GM18519 (cell line): ENCODE results near the gene MYO16.

ENCODE experiments used
- ATAC-seq: cut with Tn5 transposase; IDR thresholded peaks from one replicate; pipeline ENCODE4 v1.9.1; 2021; ENCODE audit warnings: mild to moderate bottlenecking, moderate library complexity; ENCODE audit not compliant: unreplicated experiment, low FRiP score

MYO16 gene

DNA sequence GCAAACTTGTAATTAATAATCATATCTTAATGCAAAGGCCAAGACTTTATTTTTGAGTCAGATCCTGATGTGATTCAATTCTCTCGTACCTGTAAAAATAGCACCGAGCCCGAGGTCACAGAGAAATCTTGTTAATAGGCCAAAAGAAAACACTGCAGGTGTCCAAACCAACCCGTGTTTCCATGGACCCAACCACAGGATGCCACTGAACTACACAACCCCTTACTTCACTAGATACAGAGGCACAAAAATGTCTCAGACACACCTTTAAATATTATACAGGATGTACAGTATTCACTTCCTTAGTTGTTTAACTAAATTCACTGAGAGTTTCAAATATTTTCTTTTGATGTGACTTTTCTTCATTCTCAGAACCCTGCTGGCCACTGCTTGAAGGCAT is 530.9 kb downstream of the MYO16 start:
- no peak for ATAC-seq

GRCh38 chr13:109160887-109161669 is 531.7 kb downstream of the MYO16 start:
- ATAC-seq, result peak; percentile 24

- ATAC-seq, result peak; percentile 84
Observed at GRCh38 chr13:109162248-109163036, 533.0 kb downstream of the MYO16 start.

DNA sequence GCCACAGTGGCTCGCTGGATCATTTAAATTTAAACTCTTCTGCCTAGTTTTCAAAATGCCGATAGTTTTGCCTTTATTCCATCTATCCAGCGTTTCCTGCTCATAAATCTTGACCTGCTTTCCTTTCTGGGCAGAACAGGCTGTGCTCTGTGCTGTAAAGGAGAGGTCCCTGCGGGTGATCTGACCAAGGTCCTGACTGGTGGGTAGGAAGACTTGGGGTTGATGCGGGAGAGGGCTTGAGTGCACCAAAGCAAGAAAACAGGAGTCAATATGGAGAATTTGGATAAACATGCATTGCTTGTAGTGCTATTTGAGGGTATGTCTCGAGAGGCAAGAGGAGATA is 533.6 kb downstream of the MYO16 start:
- no peak for ATAC-seq

DNA sequence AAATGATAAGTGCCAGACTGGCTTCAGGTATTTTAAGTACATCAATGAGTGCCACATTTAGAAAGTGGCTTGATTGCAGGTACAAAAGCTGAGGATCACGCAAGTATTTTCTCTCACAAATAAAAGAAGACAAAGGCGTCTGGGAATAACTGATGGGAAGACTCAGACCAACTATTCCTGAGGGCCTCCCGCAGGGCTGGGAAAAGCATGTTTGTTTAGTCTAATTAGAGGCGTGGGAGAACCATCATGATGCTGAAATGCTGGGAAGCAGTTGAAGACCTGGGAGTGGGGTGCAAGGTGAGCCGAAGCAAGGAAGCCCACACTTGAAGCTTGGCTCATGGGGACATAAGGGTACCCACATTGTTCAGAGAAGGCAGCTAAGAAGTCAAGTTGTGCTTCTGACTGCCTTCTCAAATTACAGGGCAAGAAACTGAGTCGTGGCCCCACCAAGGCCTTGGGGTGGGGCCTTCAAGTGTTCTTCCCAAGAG is 536.0 kb downstream of the MYO16 start:
- no peak for ATAC-seq

DNA sequence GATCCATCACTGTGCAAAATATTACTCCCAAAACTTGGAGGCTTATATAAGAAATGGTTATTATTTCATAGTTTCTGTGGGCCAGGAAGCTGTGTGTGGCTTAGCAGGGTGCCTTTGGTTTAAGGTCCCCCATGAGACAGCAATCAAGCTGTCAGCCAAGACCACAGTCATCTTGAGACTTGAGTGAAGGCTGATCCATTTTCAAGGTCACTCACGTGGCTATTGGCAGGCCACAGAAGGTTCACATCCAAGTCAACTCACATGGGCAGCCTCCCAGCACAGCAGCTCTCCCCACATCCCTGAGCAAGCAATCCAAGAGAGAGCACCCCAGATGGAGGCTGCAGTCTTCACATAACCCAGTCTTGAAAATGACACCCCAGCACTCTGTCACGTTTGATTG is 537.4 kb downstream of the MYO16 start:
- ATAC-seq, result peak; percentile 17

DNA sequence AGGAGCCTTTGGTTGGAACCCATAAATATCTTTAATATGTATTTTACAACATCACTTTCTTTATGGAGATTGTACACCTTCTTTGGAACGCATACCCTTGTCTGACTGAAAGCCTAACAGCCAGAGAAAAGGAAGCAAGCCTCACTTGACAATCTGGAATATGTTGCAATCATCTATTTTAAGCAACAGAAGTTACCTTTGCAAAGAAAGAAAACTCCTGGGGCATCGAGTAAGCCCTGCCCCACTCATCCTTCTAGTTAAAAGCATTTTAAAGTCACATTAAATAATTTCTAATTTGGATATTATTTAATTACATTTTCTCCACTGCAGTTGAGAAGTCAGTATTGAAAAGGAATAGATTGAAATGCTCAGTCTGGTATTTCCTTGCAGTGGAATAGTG is 542.7 kb downstream of the MYO16 start:
- ATAC-seq, result no peak

DNA sequence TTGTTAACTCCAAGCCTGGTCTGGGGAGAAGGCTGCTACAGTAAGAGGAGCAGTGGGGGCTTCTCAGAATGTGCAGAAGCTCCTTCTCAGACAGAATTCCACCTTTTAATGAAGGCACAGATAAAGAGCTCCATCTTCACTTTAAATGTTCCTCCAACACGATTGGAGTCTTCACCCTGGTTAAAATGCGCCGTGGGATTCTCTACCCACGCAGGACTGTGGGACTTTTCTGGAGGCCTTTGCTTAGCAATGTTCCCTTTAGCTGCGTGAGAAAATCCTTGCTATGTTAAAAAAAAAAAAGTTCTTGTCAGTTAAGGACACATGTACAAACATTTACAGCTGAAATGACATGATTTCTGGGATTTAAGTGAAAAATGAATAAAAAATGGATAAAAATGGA is 546.3 kb downstream of the MYO16 start:
- ATAC-seq, result no peak

GRCh38 chr13:109180905-109181425 is 551.6 kb downstream of the MYO16 start:
- ATAC-seq, result no peak

DNA sequence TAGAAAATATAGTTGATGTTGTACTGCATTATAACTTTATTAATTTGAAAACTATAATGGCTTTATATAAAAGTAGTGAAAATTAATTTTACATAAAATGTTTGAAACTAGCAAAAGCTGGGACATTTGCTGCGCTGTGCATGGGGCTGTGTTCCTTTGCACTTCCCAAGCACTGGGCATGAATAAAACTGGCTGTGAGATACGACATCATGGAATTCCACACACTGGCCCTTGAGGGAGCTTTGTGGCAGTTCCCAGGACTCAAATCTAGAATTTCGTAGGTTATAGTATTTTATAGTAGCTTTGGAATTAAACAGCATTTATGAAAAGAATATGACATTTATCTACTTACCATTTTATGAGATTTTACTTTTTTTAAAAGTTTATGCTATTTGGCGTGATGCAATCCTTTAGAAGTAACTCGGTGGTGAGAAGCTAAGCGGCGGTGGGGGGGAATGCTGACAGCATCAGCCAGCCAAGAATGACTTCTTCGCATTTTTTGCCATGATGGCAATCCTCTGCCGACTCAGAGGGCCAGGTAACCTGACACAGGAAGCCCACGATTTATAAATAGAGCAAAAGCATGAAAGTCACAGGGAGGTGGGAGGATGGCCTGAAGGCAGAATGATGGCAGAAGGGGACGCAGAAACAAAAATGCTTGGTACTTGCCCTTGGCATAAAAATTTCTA is 553.5 kb downstream of the MYO16 start:
- no peak for ATAC-seq

DNA sequence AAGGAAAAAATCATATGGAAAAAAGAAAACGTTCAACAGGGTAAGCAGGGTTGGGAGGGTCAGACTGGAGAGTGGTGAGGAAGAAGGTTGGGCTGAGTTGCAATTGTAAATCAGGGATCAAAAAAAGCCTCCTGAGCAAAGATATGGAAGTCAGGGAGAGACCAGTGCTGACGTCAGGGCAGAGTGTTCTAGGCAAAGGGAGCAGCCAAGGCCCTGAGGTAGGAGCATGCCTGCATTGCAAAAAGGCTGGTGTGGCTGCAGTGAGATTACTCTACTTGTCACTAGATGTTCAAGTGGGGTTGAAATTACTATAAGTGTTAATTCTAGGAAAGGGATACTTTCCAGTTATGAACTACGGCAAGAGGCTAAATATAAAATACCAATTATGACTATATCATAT is 562.0 kb downstream of the MYO16 start:
- ATAC-seq, result no peak

DNA sequence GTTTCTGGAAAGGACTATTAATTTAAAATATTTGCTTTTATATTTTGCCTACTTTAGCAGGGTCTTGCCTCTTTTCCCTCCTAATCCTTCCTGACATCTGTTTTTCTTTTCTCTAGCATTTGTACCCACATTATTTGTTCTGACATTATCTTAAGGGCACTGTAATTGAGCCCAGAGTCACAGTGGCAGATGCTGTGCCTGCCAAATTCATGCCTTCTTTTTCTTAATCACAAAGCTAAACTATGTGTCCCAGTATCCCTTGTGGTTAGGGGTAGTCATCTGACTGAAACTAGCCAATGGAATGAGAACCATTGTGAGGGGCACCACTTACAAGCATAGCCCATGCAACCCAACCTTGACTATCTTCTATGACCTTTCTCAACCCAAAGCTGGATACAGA is 562.9 kb downstream of the MYO16 start:
- no peak for ATAC-seq

DNA sequence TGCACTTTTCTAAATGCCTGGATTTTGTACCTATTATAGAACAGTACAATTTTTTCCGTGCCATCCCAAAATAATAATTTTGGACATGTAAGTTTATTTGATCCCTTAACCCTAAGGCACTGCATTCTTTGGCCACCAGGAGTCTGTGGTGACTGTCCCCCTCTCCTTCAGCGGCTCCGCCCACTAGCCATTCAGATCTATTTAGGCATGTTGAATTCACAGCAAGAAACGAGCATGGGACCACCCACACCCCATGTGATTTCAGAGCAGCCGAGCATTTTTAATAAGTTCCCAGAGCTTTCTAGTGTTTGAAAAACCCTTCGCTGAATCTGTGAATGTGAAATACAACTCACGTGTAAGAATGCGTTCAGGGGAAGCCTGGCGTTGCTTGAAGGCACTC is 567.5 kb downstream of the MYO16 start:
- no peak for ATAC-seq

DNA sequence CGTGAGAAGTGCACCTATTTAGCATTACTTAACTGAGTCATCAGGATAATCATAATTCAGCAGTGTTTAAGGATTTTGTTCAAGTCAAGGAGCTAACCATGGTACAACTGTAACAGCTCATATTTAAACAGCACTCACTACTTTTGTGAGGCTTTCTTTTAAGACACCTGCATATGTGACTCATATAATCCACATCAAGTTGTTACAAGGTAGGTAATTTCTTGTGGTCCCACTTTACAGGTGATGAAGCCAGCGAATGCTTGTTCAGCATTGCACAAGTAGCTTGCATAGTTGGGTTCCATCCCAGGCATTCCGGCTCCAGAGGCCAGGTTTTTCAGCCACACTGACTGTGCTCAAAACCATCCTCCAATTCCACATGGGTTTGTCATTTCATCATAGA is 569.2 kb downstream of the MYO16 start:
- no peak for ATAC-seq

DNA sequence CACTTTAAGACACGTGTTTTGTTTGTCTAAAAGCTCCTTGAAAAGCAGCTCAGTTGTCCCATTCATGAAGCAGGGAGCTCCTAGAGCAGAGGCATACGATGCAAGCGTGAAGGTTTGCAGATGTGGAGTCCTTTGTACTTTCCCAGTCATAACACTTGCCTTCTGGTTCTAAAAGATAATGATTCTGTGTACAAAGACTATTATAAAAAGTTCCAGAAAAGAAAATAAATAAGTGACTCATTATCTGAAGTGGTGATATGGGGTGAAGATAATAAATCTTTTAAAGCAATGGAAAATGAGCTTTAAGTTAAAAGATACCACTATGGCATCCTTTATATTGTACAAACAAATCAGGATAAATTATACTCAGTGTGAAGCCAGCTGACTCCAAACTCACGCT is 569.9 kb downstream of the MYO16 start:
- no peak for ATAC-seq

GRCh38 chr13:109200556-109200955 is 571.1 kb downstream of the MYO16 start:
- ATAC-seq, result no peak

DNA sequence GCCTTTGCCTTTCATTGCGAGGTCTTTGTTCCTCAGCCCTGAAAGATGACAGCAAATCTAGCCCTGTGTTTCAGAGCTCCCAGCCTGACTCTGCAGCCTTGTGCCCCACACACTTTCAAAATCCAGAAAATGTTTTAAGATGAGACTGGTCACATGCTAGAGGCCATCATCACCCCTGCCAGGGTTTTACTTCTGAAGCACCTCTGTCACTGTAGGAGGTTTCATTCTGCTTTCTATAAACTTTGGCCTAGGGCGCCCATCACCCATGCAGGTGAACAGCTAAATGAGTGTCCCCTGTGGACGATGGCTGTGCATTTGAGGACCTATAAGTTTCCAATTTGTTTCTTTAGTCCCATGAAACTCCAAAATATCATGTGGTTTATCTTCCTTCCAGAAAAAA is 574.2 kb downstream of the MYO16 start:
- ATAC-seq, result no peak

GRCh38 chr13:109204252-109204651 is 574.8 kb downstream of the MYO16 start:
- ATAC-seq, result no peak

DNA sequence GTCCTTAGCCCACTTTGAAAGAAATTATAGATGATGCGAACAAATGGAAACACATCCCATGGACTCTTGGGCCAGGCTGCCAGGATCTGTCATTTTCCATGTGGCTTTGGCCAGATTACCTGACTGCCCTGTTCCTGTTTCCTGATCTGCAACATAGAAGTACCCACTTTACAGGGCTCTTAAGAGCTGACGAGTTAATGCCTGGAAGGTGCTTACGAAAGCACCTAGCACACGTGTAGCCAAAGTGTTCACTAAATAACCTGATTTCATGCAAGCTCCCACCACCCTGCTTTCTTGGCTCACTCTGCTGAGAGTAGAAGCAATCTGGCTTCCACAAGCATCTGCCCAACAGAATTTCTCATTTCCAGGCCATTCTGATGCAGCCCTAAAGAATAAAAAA is 575.2 kb downstream of the MYO16 start:
- ATAC-seq, result no peak

GRCh38 chr13:109205315-109205714 is 575.9 kb downstream of the MYO16 start:
- no peak for ATAC-seq

DNA sequence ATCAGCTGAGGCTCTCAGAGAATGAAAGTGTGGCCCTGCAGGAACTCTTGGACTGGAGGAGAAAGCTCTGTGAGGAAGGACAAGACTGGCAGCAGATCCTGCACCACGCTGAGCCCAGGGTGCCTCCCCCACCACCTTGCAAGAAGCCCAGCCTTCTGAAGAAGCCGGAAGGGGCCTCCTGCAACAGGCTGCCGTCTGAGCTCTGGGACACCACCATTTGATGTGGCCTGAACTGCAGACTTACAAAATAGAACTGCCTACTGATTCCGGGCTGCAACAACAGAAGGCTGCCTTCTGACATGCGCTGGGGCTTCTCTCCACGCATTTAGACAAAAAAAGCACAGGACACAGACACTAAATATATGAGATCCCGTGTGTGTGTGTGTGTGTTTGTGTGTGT is 577.2 kb downstream of the MYO16 start:
- no peak for ATAC-seq
